Non-pigmented ciliary epithelial cell (primary cell): ENCODE data around the gene ADAMTSL1.

ENCODE experiments used
- DNase-seq: peaks from one replicate; pipeline ENCODE4 v3.0.0-alpha.2; 2010; ENCODE audit warnings: low read depth

Gene ADAMTSL1

GRCh38 chr9:18739641-18740318 lies 265.8 kb downstream of the ADAMTSL1 start:
- no peak for DNase-seq

- DNase-seq = no peak
Observed at GRCh38 chr9:18741359-18741758, 267.4 kb downstream of the ADAMTSL1 start.

- no peak for DNase-seq
Observed at GRCh38 chr9:18741945-18742344, 268.0 kb downstream of the ADAMTSL1 start.

- no peak for DNase-seq
Observed at GRCh38 chr9:18743421-18743820, 269.5 kb downstream of the ADAMTSL1 start.

- peak; percentile 30 for DNase-seq
Observed at GRCh38 chr9:18743971-18744370, 270.0 kb downstream of the ADAMTSL1 start.

- DNase-seq = no peak
Observed at GRCh38 chr9:18745710-18746109, 271.8 kb downstream of the ADAMTSL1 start.

GRCh38 chr9:18746631-18747030 lies 272.7 kb downstream of the ADAMTSL1 start:
- DNase-seq = no peak

GRCh38 chr9:18747595-18747994 lies 273.6 kb downstream of the ADAMTSL1 start:
- no peak for DNase-seq

- no peak for DNase-seq
Observed at GRCh38 chr9:18748251-18748701, 274.3 kb downstream of the ADAMTSL1 start.

- no peak for DNase-seq
Observed at GRCh38 chr9:18749711-18750110, 275.8 kb downstream of the ADAMTSL1 start.

GRCh38 chr9:18753904-18754303 lies 280.0 kb downstream of the ADAMTSL1 start:
- no peak for DNase-seq

- DNase-seq = no peak
Observed at GRCh38 chr9:18754537-18754936, 280.6 kb downstream of the ADAMTSL1 start.

GRCh38 chr9:18755263-18755662 lies 281.3 kb downstream of the ADAMTSL1 start:
- DNase-seq = no peak

GRCh38 chr9:18756712-18757125 lies 282.8 kb downstream of the ADAMTSL1 start:
- DNase-seq = no peak

- no peak for DNase-seq
Observed at GRCh38 chr9:18759827-18760226, 285.9 kb downstream of the ADAMTSL1 start.

- no peak for DNase-seq
Observed at GRCh38 chr9:18761742-18762300, 287.9 kb downstream of the ADAMTSL1 start.

GRCh38 chr9:18766989-18767550 lies 293.1 kb downstream of the ADAMTSL1 start:
- DNase-seq = no peak

GRCh38 chr9:18768951-18769622 lies 295.1 kb downstream of the ADAMTSL1 start:
- DNase-seq = no peak

GRCh38 chr9:18770131-18770908 lies 296.4 kb downstream of the ADAMTSL1 start:
- DNase-seq = no peak

- no peak for DNase-seq
Observed at GRCh38 chr9:18771011-18771410, 297.1 kb downstream of the ADAMTSL1 start.

GRCh38 chr9:18771763-18772162 lies 297.8 kb downstream of the ADAMTSL1 start:
- no peak for DNase-seq

- no peak for DNase-seq
Observed at GRCh38 chr9:18775241-18775640, 301.3 kb downstream of the ADAMTSL1 start.
